GDM1 (cell line): ENCODE data around the gene GAS7.

ENCODE experiments used
- DNase-seq: peaks from one replicate; lab custom pipeline; 2025; lab: John Stamatoyannopoulos, UW

GAS7 gene

DNA sequence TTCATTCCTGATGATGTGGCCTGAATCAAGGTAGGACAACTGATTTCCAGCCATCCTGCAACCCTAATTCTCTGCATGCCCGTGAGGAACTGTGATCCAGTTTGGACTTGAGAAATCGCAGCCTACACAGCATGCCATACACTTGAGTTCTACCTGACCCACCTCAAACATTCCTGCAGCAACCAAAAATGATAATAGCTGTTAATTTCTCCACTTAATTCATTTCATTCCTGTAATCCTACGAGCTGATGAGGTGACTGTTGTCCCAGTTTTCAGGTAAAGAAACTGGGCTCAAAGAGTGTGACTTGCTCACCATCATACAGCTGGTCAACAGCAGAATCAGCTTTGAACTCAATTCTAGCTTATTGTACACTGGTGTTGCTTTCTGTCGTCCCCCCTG is 2.2 kb upstream of the GAS7 start:
- no peak for DNase-seq

GRCh38 chr17:10200016-10200415 is 1.6 kb upstream of the GAS7 start:
- DNase-seq, result no peak

GRCh38 chr17:10197721-10198508 is 491 bp downstream of the GAS7 start:
- DNase-seq, result no peak

GRCh38 chr17:10197362-10197720 is 1.1 kb downstream of the GAS7 start:
- no peak for DNase-seq

DNA sequence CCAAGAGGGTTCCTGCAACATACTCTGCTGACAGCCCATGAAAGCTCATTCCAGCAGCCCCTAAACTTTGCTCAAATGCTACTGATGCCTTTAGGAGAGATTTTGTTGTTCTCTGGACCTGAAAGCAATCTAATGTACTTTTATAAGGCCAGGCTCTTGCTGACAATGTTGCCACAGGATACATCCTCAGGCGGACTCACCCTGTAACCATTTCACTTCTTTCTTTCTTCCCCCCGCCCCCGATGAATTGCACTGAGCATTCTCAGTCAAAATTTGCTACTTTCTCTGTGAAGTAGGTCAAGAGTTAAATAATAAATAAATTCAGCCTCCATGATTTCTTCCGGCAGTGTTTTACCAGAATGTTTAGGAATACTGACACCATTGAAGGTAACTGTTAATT is 1.5 kb downstream of the GAS7 start:
- no peak for DNase-seq

GRCh38 chr17:10196384-10196895 is 2.0 kb downstream of the GAS7 start:
- DNase-seq, result no peak

- DNase-seq, result no peak
Measured at GRCh38 chr17:10195090-10195805, 3.2 kb downstream of the GAS7 start.

- no peak for DNase-seq
Measured at GRCh38 chr17:10193632-10194031, 4.8 kb downstream of the GAS7 start.

- no peak for DNase-seq
Measured at GRCh38 chr17:10192972-10193371, 5.4 kb downstream of the GAS7 start.

- DNase-seq, result no peak
Measured at GRCh38 chr17:10192461-10192860, 5.9 kb downstream of the GAS7 start.

DNA sequence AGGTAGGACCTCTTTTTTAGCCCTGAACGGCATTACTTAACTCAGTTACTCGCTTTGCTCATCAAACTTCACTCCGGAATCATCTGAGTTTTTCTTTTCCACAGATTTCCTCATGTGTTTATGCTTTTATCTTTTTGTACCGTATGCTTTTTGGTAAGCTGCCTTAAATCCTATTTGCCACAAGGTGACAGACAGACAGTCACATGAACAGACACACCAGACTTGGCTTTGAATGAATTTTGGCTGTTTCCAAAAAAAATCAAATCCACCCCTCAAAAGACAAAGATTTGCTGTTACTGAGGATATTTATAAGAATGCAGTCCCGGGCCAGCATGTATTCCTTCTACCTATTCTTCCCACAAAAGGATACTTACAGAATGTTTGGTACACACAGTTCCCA is 10.9 kb downstream of the GAS7 start:
- DNase-seq, result no peak

DNA sequence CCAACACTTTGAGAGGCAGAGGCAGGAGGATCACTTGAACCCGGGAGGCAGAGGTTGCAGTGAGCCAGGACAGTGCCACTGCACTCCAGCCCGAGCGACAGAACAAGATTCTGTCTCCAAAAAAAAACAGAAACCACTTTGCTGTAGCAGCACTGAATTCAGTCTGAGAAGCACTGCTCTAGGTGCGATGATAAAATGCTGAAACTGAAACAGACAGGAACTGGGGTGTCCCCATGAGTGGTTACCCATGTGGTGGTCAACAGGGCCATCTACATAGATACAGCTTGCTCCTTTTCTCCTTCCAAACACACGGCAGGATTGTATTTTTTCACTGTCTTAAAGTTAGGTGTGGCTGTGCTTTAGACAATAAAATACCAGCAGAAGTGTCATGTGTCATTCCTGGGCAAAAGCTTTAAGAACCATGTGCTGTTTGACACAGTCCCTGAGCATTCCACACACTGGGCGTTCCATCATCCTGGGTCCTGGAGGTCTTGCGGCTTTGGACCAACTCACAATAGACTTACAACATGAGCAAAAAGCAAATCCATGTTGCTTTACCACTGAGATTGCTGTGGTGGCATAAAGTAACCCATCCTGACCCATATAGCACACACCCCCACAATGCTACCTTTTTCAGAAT is 11.5 kb downstream of the GAS7 start:
- DNase-seq, result no peak

DNA sequence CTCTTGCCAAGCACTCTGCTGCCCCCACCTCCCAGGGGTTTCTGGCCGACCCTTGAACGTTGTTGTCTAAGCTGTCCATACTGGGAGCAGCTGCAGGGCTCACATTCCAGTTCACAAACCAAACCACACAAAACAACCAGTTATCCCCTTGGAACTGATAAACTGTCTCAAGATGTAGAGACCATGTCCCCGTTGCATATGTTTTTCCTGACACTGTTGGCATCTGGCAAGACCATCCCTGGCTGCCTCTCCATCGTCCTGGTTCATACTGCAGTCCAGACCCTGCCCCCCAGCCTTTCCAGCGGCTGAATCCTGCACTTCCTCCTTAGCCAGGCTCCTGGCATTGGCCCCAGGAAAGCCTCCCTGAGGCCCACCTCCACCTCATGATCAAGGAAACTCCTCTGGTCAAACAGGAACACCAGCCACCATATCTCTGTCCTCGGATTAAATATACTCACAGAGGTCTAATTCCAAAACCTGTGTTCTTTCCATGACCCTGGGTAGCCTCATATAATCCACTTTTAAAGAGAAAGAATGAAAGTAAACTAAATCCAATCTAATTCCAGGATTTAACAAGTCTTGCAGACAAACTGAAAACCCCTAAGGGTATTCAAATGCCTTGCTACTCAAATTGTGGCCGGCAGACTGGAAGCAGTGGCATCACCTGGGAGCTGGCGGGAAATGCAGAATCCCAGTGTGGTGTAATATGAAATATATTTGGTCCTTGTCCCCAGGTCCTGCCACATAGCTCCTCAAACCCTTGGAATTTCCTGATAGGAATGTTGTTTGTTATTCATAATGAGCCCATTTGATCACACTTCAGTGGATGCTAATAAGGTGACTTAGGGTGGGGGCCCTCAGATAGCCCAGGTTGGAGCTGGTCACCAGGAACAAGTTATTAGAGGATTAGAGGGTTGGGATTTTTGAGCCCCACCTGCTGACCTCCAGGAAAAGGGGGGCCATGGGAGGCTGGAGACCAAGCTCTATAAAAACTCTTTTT is 14.2 kb downstream of the GAS7 start:
- no peak for DNase-seq

GRCh38 chr17:10182785-10183184 is 15.6 kb downstream of the GAS7 start:
- no peak for DNase-seq

GRCh38 chr17:10178506-10178991 is 19.9 kb downstream of the GAS7 start:
- DNase-seq, result no peak

GRCh38 chr17:10177913-10178505 is 20.4 kb downstream of the GAS7 start:
- DNase-seq, result no peak

DNA sequence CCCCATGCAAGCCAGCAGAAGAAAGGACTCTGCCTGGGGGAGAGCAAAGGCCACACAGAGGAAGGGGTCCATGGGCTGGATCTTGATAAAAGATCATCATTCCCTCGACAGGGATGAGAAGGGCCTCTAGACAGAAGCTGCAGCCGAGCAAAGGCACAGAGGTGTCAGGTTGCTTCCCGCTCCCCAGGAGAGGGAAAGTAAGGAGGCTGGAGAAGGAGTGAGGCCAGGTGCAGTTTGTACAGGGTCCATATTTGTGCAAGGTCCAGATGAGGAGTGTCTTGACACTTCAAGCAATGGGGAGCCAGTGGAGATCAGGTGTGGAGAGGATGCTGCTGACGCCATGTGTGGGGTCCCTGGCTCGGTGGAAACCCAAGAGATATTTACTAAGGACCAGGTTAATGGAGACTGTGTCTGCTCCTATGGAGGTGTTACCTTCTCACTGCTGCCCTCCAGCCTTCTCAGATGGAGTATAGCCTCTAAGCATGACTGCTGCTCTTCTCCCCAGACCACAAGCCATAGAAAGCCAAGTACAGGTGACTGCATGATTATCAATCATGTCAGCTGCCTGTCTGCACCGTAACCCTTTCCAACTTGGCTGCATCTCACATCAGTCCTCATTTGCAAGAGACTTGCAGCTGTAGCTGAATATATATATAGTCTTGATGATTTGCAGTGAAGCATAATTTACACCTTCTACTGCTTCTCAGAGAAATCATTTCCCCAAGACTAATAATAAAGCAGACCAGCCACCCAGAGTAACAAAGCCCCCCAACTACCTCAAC is 21.1 kb downstream of the GAS7 start:
- no peak for DNase-seq

- no peak for DNase-seq
Measured at GRCh38 chr17:10173913-10174312, 24.5 kb downstream of the GAS7 start.

DNA sequence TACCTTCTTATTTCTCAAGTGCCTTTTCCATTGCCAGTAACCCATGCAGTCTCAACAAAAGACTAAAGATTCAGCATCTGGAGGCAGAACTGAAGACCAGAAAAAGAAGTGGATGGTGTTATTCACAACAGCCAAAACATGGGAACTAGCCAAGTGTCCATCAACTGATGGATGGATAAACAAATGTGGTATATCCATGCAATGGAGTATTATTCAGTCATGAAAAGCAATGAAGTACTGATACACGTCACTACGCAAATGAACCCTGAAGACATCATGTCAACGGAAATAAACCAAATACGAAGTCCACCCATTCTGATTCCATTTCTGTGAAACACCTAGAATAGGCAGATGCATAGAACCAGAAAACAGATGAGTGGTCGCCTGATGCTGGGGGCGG is 25.6 kb downstream of the GAS7 start:
- DNase-seq, result no peak

DNA sequence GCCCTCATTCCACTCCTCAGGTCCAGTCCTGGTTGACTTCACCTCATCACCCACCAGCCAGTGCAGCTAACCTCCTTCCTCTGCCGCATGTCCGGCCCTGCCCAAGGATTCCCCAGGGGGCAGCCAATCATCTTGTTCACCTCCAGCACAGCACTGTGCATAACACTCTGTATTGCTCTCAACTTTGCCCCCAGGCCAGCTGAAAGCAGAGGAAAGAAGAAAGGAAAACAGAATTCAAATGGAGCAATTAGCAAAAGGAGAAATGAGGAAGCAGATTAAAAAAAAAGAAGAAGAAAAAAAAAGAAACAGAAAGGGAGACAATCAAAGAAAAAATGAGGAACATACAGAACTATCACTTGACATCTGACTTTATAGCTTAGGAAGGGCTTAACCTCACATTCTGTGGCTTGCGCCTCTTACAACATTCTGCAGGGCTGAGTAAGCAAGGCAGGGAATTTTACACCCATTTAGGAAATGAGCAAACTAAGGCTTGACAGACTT is 26.1 kb downstream of the GAS7 start:
- peak; percentile 48 for DNase-seq
